GM12801 (cell line): ENCODE measurements around the gene NPEPL1.

Source experiments
- TF ChIP-seq, protein P1 (sequence below): IDR thresholded peaks from one replicate; pipeline ENCODE4 v1.5.1; 2011; ENCODE audit warnings: control low read depth; ENCODE audit not compliant: insufficient read length; ENCODE audit errors: extremely low read depth

The NPEPL1 gene

DNA sequence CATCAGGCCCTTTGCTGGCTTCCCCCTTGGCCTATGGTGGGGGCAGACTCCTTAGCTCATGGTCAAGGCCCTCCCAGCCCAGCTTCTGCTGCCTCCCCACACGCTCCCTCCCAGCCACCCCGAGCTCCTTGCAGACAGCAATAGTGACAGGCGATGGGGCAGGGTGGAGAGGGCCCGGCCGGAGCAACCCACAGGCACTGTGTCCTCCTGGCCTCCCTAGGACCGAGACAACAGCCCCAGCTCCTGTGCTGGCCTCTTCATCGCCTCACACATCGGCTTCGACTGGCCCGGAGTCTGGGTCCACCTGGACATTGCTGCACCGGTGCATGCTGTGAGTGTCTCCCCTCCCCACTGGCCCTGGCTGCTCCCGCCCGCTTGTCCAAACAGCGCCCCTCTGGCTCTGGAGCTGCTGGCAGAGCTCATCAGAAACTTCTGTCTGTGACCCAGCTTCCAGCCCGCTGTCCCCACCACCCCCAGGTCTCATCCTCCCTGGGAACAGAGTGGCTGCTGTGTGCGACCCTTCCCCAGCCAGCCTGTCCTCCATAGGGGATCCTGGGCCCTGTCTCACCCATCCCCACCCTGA is 21.8 kb downstream of the NPEPL1 start:
- TF ChIP-seq, protein P1, sequence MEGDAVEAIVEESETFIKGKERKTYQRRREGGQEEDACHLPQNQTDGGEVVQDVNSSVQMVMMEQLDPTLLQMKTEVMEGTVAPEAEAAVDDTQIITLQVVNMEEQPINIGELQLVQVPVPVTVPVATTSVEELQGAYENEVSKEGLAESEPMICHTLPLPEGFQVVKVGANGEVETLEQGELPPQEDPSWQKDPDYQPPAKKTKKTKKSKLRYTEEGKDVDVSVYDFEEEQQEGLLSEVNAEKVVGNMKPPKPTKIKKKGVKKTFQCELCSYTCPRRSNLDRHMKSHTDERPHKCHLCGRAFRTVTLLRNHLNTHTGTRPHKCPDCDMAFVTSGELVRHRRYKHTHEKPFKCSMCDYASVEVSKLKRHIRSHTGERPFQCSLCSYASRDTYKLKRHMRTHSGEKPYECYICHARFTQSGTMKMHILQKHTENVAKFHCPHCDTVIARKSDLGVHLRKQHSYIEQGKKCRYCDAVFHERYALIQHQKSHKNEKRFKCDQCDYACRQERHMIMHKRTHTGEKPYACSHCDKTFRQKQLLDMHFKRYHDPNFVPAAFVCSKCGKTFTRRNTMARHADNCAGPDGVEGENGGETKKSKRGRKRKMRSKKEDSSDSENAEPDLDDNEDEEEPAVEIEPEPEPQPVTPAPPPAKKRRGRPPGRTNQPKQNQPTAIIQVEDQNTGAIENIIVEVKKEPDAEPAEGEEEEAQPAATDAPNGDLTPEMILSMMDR: no peak

DNA sequence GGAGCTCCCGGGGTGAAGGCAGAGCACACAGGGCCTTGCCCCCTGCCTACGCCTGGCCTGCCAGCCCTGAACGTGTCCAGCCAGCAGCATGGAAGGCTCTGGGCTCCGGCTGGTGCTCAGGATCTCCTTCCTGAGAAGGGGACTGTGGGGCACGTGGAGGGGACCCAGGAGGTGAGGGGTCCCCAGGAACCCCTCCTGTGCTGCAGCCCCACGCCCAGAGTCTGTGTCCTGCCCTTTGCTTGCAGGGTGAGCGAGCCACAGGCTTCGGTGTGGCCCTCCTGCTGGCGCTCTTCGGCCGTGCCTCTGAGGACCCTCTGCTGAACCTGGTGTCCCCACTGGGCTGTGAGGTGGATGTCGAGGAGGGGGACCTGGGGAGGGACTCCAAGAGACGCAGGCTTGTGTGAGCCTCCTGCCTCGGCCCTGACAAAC is 22.3 kb downstream of the NPEPL1 start:
- TF ChIP-seq, protein P1: no peak

DNA sequence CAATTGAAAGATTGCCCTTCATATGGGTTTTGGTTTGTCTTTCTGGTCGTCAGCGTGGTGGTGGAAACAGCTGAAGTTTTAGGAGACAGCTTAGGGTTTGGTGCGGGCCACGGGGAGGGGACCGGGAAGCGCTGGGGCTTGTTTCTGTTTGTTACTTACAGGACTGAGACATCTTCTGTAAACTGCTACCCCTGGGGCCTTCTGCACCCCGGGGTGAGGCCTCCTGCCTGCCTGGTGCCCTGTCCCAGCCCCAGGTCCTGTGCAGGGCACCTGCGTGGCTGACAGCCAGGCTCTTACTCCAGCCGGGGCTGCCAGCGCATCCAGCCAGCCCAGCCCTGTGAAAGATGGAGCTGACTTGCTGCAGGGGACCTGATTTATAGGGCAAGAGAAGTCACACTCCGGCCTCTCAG is 22.8 kb downstream of the NPEPL1 start:
- TF ChIP-seq, protein P1: no peak

DNA sequence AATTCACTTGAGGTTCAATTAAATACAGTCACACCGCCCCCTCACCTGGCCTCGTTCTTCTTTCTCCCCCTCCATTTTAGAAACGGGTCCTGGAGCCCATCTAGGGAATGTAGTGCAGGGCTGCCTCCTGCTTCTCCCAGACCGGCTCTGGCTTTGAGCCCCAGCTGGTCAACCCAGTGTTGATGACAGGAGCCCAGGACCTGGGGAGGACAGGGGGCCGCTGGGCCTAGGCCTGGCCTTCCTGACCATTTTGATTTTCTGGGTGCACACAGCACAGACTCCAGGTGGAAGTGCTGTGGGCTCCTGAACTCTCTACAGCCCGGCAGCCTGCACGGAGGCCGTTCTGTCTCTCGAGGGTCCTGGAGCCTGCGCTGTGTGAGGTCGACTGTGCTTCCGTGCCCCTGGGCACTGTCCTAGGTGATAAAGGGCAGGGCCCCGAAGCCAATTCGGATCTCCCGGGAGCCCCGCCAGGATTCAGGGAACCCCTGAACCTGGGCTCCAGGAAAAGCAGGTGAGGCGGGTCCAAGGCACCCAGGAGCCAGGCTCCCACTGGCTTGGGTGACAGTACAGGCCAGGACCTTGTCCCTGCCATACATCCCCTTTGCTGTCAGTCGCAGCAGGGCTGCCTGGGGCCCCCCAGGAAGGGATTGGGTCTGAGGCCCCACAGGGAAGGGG is 23.3 kb downstream of the NPEPL1 start:
- TF ChIP-seq, protein P1: no peak

DNA sequence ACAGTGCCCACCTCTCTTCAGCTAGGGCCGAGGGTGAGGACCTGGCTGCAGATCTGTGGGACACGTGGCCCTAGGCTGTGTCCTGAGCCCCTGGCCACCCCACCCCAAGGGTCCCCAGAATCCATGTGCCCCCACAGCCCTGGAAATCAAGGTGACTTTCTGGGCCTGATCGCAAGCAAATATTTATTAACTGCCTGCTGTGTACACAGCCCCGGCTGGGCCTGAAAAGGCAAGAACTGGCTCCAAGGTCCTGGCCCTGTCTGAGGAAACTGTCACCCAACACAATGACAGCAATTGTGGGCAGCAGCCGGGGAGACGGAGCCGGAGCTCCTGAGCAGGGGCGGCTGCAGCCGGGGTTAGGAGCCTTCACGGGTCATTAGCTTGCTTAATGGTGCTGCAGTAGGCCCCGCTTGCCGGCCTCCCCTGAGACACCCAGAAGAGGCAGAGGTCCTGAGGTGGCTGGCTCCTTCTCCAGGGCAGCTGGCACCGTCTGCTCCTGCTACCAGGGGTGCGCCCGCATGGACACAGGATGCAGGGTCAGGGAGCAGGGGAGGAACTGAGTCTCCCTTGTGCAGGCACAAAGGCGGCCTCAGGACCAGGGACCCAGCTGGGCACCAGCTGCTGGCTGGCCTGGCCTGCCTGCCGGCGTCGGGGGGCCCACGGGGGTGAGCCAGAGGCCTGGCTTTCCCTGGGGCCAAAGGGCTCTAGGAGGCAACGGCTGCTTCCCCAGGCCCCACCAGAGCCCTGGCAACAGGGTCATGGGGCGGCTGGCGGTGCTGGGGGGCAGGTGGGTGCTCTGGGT is 24.1 kb downstream of the NPEPL1 start:
- TF ChIP-seq, protein P1: no peak

DNA sequence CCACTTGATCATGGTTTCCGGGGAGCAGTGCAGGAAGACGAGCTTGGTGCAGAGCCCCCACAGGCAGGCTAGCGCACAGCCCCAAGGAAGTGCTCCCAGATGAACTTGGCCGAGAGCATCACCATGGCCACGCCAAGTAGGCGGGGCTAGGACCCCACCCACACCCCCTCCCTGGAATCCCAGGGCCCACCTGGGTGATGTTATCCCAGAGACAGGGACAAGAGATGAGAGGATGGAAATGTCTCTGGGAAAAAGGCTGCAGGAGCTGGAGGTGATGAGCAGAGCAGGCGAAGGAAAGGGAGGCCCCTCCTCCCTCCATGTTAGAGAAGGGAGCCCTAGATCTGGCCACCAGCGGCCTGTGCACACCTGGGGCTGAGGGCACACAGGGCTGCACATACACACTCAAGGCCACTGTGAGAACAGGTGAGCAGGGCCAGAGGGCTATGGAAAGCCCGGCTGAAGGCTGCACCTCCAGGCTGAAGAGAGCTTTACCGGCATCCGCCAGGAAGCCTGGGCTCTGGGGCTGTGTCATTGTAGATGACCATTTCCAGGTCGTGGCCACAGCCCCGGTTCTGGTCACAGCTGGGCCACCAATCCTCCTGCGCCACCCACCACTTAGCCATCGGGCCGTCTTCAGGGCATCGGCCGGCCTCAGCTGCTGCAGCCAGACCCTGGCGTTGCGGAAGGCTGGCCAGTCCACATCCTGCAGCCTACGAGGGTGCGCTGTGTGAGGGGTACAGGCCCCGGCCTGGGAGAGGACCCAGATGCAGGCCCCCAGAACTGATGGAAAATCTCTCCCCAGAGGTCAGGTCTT is 24.9 kb downstream of the NPEPL1 start:
- TF ChIP-seq, protein P1: no peak

DNA sequence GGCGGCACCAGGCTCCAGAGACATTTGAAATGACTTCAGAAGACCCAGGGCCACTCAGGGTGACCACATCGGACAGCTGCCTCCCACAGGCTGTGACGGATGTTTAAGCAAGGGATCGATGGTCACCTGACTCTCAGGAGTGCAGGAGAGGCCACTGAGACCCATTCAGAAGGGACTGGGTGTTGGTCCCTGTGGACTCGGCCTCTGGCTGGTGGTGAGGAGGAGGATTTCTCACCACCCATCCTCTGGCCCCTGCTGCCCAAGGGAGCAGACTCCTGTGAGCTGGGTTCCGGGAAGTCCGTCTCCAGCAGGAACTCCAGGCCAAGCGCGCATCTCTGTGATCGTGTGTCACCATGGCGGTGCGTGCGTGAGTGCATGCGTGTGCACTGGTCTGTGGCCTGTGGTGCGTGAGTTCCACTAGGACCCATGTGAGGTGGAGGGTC is 25.5 kb downstream of the NPEPL1 start:
- TF ChIP-seq, protein P1: no peak
